A549 (cell line): ENCODE results near the gene CAMTA1. TPM values are rescaled to one million over a fixed set of nuclear protein-coding genes. Genes with fewer than 3 reads are reported as not detected.

Source experiments
- ATAC-seq, 2 experiments: fragments of 200-7000 bp in 1 of 2; fragments of >200 bp in 1 of 2; cut with Nextera tagmentation in 1 of 2; cut with Tn5 transposase in 1 of 2; 3 replicates each; pipeline versions ENCODE4 v1.8.0 to v1.9.1; 2018 to 2020; ENCODE audit warnings: mild to moderate bottlenecking in 1 of 2, moderate library complexity in 1 of 2
- CTCF ChIA-PET: fragments of 300-600 bp; sonication (Branson Sonifier 250); formaldehyde crosslinking; extraction: SDS; loops from one replicate; lab custom pipeline; 2021; ENCODE audit warnings: antibody characterized with exemption, inconsistent platforms; lab: Yijun Ruan, JAX
- POLR2A ChIA-PET: fragments of 350-600 bp; formaldehyde crosslinking; extraction: SDS; loops from one replicate; lab custom pipeline; 2021; ENCODE audit warnings: antibody characterized with exemption, inconsistent platforms; lab: Yijun Ruan, JAX
- DNase-seq, 2 experiments: peaks; one replicate each; pipeline versions ENCODE4 v3.0.0 to v3.0.0-alpha.2; 2011 to 2016; ENCODE audit warnings: low read depth in 1 of 2, low spot score in 1 of 2
- FAIRE-seq: peaks from 2 replicates; lab custom pipeline; 2011; peaks lifted over from hg19 to GRCh38; lab: Jason Lieb, UNC
- H3K27ac ChIP-seq, 2 experiments: fragments of >200 bp; sonication (Bioruptor Twin); formaldehyde crosslinking; 3 replicates each; pipeline ENCODE4 v1.5.1; 2016 to 2017
- H3K4me1 ChIP-seq: fragments of >200 bp; sonication (Bioruptor Twin); formaldehyde crosslinking; 3 replicates; pipeline ENCODE4 v1.6.1; 2016
- H3K4me2 ChIP-seq: fragments of >200 bp; sonication (Bioruptor Twin); formaldehyde crosslinking; 3 replicates; pipeline ENCODE4 v1.6.1; 2016
- H3K4me3 ChIP-seq: fragments of >200 bp; sonication (Bioruptor Twin); formaldehyde crosslinking; 3 replicates; pipeline ENCODE4 v1.5.1; 2016
- H3K9me3 ChIP-seq: fragments of >200 bp; sonication (Bioruptor Twin); formaldehyde crosslinking; 3 replicates; pipeline ENCODE4 v1.6.1; 2016
- ATOH8 ChIP-seq: fragments of 250-450 bp; sonication (Bioruptor Pico); IDR thresholded peaks from 2 replicates; pipeline ENCODE4 v1.5.0; 2020; ENCODE audit warnings: low read depth, mild to moderate bottlenecking, moderate library complexity
- CBX8 ChIP-seq: fragments of 200-600 bp; sonication (generic); IDR thresholded peaks from 2 replicates; pipeline ENCODE4 v1.6.1; 2016
- CHD2 ChIP-seq: fragments of 150-350 bp; IDR thresholded peaks from 2 replicates; pipeline ENCODE4 v1.6.1; 2014; ENCODE audit warnings: low read length; ENCODE audit not compliant: partially characterized antibody
- ELK1 ChIP-seq: fragments of 150-350 bp; IDR thresholded peaks from 2 replicates; pipeline ENCODE4 v1.6.1; 2014; ENCODE audit warnings: low read depth, mild to moderate bottlenecking, low read length
- ESRRA ChIP-seq: fragments of 150-350 bp; IDR thresholded peaks from 2 replicates; pipeline ENCODE4 v1.6.1; 2014; ENCODE audit warnings: mild to moderate bottlenecking, low read length, borderline replicate concordance
- FOSL2 ChIP-seq, 2 experiments: fragments of 450-650 bp in 1 of 2; fragments of >200 bp in 1 of 2; sonication (Bioruptor Twin) in 1 of 2; formaldehyde crosslinking; IDR thresholded peaks; 2 replicates each; pipeline versions ENCODE4 v1.5.0 to v1.6.1; 2016 to 2020; ENCODE audit warnings: mild to moderate bottlenecking in 1 of 2, moderate library complexity in 1 of 2
- HMGXB4 ChIP-seq: fragments of 250-450 bp; sonication (Bioruptor Pico); IDR thresholded peaks from 2 replicates; pipeline ENCODE4 v1.5.0; 2021; ENCODE audit warnings: mild to moderate bottlenecking, moderate library complexity, borderline replicate concordance
- HOXB5 ChIP-seq: fragments of 250-450 bp; sonication (Bioruptor Pico); IDR thresholded peaks from 2 replicates; pipeline ENCODE4 v1.5.0; 2020; ENCODE audit warnings: mild to moderate bottlenecking, moderate library complexity
- RCOR1 ChIP-seq: fragments of 150-350 bp; IDR thresholded peaks from 2 replicates; pipeline ENCODE4 v1.6.1; 2014; ENCODE audit warnings: antibody characterized with exemption, low read length, low read depth
- REST ChIP-seq: fragments of 200-600 bp; sonication (generic); IDR thresholded peaks from 2 replicates; pipeline ENCODE4 v1.6.1; 2016; ENCODE audit warnings: antibody characterized with exemption, mild to moderate bottlenecking, moderate library complexity
- RFX5 ChIP-seq: fragments of 450-650 bp; IDR thresholded peaks from 2 replicates; pipeline ENCODE4 v1.7.1; 2014; ENCODE audit warnings: antibody characterized with exemption, mild to moderate bottlenecking, moderate library complexity
- RNF2 ChIP-seq: fragments of 200-600 bp; sonication (generic); IDR thresholded peaks from 2 replicates; pipeline ENCODE4 v1.6.1; 2016; ENCODE audit warnings: low read depth, mild to moderate bottlenecking, antibody characterized with exemption, moderate library complexity, borderline replicate concordance
- WGBS: methylation state at CpG from one replicate; pipeline ENCODE4 v1.1.6; 2017; ENCODE audit errors: missing lambda C conversion rate; 5-methylcytosine and 5-hydroxymethylcytosine counted together
- polyA plus RNA-seq, 4 experiments: library from polyadenylated mRNA; depleted of rRNA in 3 of 4; stranded (reverse); fragments of >200 nt; fragmentation: RNase III in 1 of 4; extraction: RNeasy Plus Mini Kit Qiagen cat#74134 plus additional on column Dnase treatment in 1 of 4; gene quantifications; 2 replicates in 3 of 4; 3 replicates in 1 of 4; pipeline ENCODE4 v1.2.3, GENCODE V29; 2011 to 2017

CAMTA1 gene
- polyA plus RNA-seq, 2 of the 4 experiments (the other 2 are of a cell fraction): 58.8 to 75.0 TPM

- FAIRE-seq (no peak), ATAC-seq (no peak), DNase-seq (no peak)
- CTCF ChIA-PET: interaction anchor here (1.1 to 1.4 kb wide), 2 partner anchors 10 to 539 kb away, joined by 3 to 4 read pairs; no protein-coding TSS in a partner anchor
- POLR2A ChIA-PET: no interaction called here
- no peaks in the 10 kb centered on the region for H3K9me3 ChIP-seq
- TF ChIP-seq ATOH8 (CRISPR knock-in tag) (no peak), HOXB5 (CRISPR knock-in tag) (no peak), RCOR1 (no peak), FOSL2 (IDR thresholded peaks at IDR 0.05) (no peak), FOSL2 (CRISPR knock-in tag; IDR thresholded peaks at IDR 0.05) (no peak), HMGXB4 (CRISPR knock-in tag) (no peak)
- 87% methylated on average over 13 of the region's 13 CpGs for WGBS
- peak overlapping the region in 1 of 2 experiments; percentile 24; a peak in 1 of 6 replicates for H3K27ac ChIP-seq
- H3K4me1 ChIP-seq: no peaks in the 10 kb centered on the region
- H3K4me2 ChIP-seq: no peak overlapping the region
- no peak overlapping the region for H3K4me3 ChIP-seq
Measured at GRCh38 chr1:7581754-7582459, 796.7 kb downstream of the CAMTA1 start.

GRCh38 chr1:7582460-7582972, 797.3 kb downstream of the CAMTA1 start:
- CTCF ChIA-PET: interaction anchor here (0.6 to 1.4 kb wide), 2 partner anchors 540 to 1146 kb away, joined by 3 to 4 read pairs; no protein-coding TSS in a partner anchor
- 93% methylated on average over 2 of the region's 4 CpGs for WGBS
- ATAC-seq: no peak
- no peaks in the 10 kb centered on the region for H3K9me3 ChIP-seq
- TF ChIP-seq CBX8 (no peak), RNF2 (no peak)
- no peak for FAIRE-seq
- no peak overlapping the region for H3K4me2 ChIP-seq
- no peak overlapping the region for H3K4me3 ChIP-seq
- no peaks in the 10 kb centered on the region for H3K4me1 ChIP-seq
- H3K27ac ChIP-seq: peak overlapping the region in 1 of 2 experiments; percentile 24; a peak in 1 of 6 replicates
- POLR2A ChIA-PET: no interaction called here
- DNase-seq: no peak

- FAIRE-seq: no peak
- ChIA-PET POLR2A (no interaction called here), CTCF (interaction anchor here (0.6 kb wide), 1 partner anchor 1141 kb away, joined by 3 read pairs; no protein-coding TSS in a partner anchor)
- H3K4me2 ChIP-seq: no peak overlapping the region
- H3K4me1 ChIP-seq: no peaks in the 10 kb centered on the region
- WGBS: 52% methylated on average over 8 of the region's 15 CpGs
- H3K4me3 ChIP-seq: no peak overlapping the region
- ATAC-seq: no peak
- H3K27ac ChIP-seq: no peak overlapping the region
- no peak for DNase-seq
- TF ChIP-seq CHD2 (no peak), ESRRA (no peak), REST (no peak), HMGXB4 (CRISPR knock-in tag) (no peak), RFX5 (no peak), ELK1 (no peak)
- H3K9me3 ChIP-seq: no peaks in the 10 kb centered on the region
Measured at GRCh38 chr1:7583291-7584096, 798.2 kb downstream of the CAMTA1 start.
